IPS DF 4.7 (cell line): ENCODE data around the gene PRR35.

ENCODE experiments used
- DNase-seq: peaks from one replicate; pipeline ENCODE4 v3.0.0-alpha.2; 2013; ENCODE audit warnings: low spot score; ENCODE audit errors: extremely low read depth

The PRR35 gene

GRCh38 chr16:560204-560700 lies at the start of gene PRR35:
Gene PRR35 (plus strand): TSS chr16:560394. CDS start chr16:563295, 2,901 bp downstream.
- no peak for DNase-seq

DNA sequence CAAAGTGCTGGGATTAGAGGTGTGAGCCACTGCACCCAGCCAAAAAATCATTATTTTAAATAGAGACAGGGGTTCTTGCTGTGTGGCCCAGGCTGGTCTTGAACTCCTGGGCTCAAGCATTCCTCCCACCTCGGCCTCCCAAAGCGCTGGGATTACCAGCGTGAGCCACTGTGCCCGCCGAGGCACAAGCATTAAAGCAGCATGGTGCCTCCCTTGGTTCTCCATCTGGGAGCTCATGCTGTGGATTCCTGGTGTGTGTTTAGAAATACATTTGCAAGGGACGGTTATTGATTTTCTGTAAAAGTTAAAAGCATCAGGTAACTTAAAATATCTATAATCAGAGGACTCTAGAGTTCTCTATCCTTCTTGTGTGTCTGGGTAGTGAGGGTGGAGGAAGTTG lies 47.4 kb upstream of the PRR35 start:
- DNase-seq: no peak

GRCh38 chr16:513950-514349 lies 46.2 kb upstream of the PRR35 start:
- no peak for DNase-seq

DNA sequence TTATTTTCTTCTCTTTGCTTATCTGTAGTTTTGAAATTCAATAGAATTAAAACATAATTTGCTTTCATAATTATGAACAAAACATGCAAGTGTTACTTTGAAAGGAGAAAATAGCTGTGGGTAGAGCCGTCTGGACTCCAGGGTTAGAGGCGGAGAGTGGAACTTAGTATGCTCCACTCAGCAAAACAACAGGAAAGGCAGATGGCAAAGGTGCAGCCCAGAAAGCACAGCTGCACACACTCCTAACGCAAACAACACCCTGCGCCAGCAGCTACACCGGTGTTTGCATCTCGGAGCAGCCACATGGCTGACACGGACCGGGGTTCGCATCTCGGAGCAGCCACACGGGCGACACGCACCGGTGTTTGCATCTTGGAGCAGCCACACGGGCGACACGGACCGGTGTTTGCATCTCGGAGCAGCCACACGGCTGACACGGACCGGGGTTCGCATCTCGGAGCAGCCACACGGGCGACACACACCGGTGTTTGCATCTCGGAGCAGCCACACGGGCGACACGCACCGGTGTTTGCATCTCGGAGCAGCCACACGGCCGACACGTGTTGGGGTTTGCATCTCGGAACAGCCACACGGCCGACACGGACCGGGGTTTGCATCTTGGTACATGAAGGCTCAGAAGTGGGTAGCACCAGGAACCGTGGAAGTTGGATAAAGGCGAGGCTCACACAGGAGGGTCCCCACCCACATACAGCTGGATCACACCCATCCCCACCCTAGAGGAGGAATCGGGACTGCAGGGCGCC lies 44.8 kb upstream of the PRR35 start:
- DNase-seq: no peak

DNA sequence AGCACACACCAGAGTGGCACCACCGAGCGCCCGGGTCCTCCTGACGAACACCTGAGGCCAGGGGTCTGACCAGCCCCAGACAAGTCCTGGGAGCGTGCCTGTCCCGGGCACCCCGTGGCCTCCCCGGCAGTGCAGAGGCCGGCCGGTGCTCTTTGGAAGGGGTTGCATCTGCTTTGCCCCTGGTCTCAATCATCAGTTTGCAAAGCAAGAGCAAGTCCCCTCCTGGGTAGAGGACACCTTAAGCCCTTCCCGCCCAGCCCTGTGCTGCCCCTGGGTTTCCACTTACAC lies 44.3 kb upstream of the PRR35 start:
- no peak for DNase-seq

DNA sequence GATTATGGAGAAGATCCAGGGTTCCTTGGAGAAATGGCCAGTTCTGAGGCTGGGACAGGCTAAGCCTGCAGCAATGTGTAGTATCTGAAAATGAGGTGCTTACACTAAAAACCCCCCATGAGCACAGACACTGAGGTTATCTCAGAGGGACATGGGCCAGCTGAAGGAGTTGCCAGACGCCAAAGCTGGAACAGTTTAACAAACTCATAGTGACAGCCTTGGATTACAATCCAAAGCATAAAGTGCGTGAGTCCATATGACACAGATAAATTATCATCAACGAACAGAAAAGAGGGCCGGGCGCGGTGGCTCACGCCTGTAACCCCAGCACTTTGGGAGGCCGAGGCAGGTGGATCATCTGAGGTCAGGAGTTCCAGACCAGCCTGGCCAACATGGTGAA lies 43.9 kb upstream of the PRR35 start:
- no peak for DNase-seq

GRCh38 chr16:518858-519257 lies 41.3 kb upstream of the PRR35 start:
- no peak for DNase-seq

GRCh38 chr16:519425-519824 lies 40.8 kb upstream of the PRR35 start:
- no peak for DNase-seq

DNA sequence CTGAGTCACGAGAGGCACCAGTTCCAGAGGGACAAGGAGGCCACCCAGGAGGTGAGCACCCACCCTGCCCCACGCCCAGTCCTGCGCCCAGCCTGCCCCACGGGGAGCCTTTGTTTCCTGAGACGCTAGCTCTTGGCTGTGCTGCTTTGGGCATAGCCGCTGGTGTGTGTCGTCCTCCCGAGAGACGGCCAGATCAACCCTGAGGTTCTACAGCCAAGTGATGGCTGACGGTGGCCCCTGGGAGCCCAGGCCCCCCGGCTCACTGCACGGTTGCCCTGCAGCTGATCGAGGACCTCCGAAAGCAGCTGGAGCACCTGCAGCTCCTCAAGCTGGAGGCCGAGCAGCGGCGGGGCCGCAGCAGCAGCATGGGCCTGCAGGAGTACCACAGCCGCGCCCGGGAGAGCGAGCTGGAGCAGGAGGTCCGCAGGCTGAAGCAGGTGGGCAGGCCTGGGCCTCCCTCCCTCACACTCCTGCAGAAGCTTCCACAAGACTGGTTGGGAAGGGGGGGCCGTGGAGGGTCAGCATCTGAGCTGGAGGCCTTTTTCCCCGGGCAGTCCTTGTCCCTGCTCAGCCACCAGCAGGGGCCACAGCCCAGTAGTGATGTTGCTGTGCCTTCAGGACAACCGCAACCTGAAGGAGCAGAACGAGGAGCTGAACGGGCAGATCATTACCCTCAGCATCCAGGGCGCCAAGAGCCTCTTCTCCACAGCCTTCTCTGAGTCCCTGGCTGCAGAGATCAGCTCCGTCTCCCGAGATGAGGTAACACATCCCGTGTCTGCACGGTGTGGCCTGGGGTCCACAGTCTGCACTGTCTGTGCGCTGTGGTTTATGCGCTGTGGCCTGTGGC lies 40.1 kb upstream of the PRR35 start:
- DNase-seq: no peak

GRCh38 chr16:520847-521246 lies 39.3 kb upstream of the PRR35 start:
- no peak for DNase-seq

DNA sequence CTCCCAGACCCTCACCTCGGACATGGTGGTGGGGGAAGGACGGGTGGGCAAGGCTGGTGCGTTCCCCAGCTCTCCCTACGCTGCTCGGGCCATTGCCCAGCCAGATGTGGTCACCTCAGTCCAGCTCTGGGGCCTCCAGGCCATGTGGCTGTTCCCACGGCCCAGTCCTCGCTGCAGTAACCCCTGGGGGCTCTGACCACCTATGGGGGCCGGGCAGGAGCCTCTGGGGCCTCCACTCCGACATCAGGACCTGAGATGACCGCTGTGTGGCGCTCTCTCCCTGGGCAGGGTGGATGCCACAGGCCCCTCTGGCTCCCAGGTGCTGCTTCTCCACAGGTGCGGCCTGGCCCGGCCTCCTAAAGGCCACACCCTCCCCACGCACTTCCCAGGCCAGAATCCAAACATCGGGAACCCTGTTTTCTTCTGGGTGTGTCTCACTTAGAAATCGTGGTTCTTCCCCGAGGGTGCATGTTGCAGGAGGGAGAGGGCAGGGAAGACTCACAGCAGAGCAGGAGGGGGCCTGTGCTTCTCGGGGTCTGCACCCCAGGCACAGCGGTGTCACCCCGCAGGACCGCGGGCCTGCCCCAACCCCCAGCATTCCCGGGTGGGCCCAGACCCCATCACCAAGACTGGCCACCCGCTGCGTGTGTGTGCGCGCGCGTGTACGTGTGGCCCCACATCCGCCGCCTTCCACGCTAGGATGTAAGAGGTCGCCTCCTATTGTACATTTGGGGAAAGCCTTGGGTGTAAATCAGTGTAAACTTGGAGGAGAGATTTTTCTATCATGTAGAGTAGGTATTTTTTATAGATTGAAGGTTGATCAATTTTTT lies 38.6 kb upstream of the PRR35 start:
- DNase-seq: no peak

- no peak for DNase-seq
Measured at GRCh38 chr16:522320-523096, 37.7 kb upstream of the PRR35 start.

DNA sequence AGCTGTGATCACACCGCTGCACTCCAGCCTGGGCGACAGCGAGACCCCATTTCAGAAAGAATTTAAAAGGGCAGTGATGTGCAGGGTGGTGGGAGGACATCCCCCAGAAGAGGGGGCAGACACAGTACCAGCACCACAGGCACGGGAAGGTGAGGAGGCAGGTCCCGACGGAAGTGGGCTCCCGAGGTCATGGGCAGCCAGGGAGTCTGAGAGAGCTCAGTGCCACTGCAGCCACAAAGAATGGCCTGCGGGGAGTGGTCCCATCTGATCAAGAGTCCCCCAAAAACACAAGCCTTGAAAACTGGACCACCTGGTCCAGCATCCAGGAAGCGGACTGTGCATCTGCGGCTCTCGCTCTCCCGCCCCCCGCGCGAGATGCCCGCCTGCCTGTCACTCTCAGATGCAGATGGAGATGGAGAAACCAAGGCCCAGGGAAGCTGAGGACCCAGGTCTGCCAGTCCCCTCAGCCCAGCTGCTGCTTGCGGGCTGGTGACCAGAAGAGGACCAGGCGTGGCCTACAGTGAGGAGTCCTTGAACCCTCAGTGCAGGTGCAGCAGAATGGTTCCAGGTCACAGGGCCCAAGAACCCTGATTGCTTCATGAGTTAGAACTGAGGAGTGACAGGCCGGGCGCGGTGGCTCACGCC lies 37.0 kb upstream of the PRR35 start:
- DNase-seq: no peak

DNA sequence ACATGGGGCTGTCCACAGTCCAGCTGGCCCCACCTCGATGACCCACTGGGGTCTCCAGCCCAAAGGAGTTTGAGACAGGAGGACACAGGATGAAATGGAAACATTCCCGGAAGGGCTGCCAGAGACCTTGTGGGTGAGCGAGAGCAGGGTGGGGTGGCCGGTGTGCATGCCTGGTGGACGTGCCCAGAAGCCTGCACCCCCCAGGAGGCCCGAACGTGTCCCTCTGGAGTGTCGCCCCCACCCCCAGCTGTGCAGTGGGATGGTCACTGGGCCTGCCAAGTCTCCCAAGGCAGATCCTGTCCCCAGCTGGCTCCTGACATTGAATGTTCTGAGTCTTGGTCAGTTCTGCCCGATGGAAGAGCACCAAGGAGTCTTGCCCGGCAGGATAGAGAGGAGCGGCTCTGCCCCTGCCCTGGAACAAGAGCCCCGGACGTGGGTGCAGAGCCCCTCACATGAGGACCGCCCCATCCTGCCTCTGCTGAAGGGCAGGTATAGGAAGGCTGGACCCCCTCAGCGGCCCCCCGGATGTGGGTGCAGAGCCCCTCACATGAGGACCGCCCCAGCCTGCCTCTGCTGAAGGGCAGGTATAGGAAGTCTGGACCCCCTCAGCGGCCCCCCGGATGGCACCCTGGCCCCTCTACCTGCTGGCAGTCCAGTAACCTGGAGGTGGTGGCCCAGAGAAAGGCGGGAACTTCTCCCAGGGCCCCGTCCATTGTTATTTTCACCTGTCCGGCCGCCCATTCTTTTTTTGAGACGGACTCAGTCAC lies 35.7 kb upstream of the PRR35 start:
- no peak for DNase-seq

DNA sequence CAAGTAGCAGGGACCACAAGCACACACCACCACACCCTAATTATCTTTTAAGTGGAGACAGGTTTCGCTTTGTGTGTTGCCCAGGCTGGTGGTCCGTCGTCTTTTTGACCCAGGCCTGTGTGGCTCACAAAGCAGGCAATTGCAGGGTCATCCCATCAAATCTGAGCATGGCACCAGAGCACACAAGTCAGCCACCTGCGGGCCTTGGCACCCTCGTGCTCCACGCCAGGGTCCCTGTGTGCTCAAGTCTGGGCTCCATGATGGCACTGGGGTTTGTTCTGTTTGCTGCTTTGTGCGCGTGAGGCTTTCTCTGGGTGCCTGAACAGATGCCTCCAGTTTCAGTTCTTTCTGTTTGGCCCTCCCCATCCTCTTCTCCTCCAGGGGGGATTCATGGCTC lies 35.1 kb upstream of the PRR35 start:
- DNase-seq: no peak

DNA sequence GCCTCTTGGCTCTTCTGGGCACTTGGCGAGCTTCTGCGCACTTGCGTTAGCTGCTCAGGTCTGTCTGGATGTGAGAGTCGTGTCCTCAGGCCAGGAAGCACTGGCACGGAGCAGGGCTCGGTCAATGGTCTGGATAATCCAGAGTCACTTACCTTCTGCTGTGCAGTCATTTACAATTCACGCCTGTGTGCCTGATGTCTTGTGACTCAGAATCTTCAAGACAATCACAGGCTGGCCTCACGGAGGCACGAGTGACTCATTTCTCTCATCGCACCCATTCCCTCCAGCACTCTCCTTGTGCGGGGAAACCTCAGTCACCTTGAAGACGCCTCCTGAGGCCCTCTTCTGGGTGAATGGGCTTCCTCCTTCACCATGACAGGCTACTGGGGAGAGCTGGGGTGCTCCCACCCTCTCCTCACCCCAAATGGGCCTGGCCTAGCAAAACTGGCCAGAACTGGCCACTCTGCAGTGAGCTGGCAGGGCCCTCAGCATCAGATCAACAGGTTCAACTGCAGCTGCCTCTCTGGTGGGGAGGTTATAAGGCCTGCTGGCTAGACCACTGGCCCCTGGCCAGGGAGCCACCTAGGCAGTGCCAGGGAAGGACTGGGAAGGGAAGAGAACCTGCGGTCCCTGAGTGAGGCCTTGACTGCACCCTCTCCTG lies 34.5 kb upstream of the PRR35 start:
- no peak for DNase-seq

GRCh38 chr16:526181-527014 lies 33.8 kb upstream of the PRR35 start:
- DNase-seq: no peak
